Measurements from ENCODE around the gene GNAI1. TPM values are rescaled to one million over a fixed set of nuclear protein-coding genes. Genes with fewer than 3 reads are reported as not detected.
"Not testable (repeated sequence)": the region's sequence is repeated elsewhere in the genome, so short reads cannot be mapped to it uniquely, and the experiment has no call there.

Gene GNAI1
- total RNA-seq, 2 experiments from 2014 or later = 1.6 to 2.0 TPM

DNA sequence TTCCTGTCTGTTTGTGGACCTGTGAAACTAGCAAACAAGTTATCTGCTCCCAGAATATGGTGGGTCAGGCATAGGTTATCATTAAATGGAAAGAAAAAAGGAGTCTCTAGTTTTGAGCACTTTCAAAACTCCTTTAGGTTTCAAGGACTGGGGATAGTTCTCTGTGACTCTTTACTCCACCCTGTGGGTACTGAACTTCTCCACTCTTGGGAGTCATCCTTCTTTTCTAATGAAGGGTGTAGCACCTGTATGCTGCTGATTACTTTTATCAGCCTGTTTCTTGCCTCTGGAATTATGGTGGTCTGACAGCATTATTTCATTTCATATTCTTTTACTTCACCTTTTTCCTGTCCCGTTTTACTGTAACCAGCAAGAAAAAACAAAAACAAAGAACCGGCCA is 6.7 kb downstream of the GNAI1 start:
- no peaks in the 10 kb centered on the region for H3K9me3 Mint-ChIP-seq
- H3K4me1 Mint-ChIP-seq = peaks cover 12% of the 10 kb centered on the region
- H3K36me3 Mint-ChIP-seq = no peaks in the 10 kb centered on the region
- no peak for DNase-seq
- H3K27ac Mint-ChIP-seq = no peak overlapping the region
- H3K27me3 Mint-ChIP-seq = peaks cover 79% of the 10 kb centered on the region
- H3K4me3 Mint-ChIP-seq = no peak overlapping the region

GRCh38 chr7:80142853-80143580 is 8.4 kb downstream of the GNAI1 start:
- Mint-ChIP-seq H3K36me3 (no peaks in the 10 kb centered on the region), H3K4me1 (peaks cover 5% of the 10 kb centered on the region), H3K9me3 (no peaks in the 10 kb centered on the region), H3K4me3 (no peak overlapping the region), H3K27ac (no peak overlapping the region), H3K27me3 (peaks cover 83% of the 10 kb centered on the region)
- no peak for DNase-seq

DNA sequence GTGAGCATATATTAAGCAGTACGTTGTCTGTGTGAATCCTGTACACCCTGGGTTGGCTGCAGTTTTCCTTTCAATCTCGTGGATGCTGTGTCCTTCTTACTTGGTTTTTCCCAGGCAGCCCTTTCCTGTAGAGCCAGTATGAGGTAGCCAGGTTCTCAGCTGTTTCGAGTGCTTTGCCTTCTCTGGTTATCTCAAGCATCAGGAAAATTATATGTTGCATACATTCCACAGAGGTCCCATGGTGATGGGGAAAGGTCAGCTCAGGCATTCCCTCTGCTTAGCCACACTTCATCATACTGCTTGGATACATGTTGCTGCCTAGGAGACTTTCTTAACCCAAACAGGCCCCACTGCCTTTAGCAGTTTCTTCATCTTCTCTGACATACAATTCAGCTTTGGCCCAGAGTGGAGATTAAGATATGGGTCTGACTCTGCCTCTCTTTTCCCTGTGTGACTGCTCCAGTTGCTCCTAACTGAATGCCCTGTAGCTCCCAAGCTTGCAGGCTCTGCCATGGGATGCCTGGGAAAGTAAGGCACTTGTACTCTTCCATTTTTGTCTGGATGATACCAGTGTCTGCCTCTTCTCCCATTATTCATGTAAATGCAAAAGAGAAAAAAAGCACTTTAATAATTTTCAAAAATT is 11.3 kb downstream of the GNAI1 start:
- Mint-ChIP-seq H3K4me3 (no peak overlapping the region), H3K27me3 (peaks cover 82% of the 10 kb centered on the region), H3K36me3 (no peaks in the 10 kb centered on the region), H3K4me1 (peaks cover 3% of the 10 kb centered on the region), H3K9me3 (no peaks in the 10 kb centered on the region), H3K27ac (no peak overlapping the region)
- DNase-seq = no peak

GRCh38 chr7:80146545-80147182 is 12.0 kb downstream of the GNAI1 start:
- Mint-ChIP-seq H3K36me3 (no peaks in the 10 kb centered on the region), H3K27ac (no peak overlapping the region), H3K27me3 (peaks cover 81% of the 10 kb centered on the region), H3K4me3 (no peak overlapping the region), H3K4me1 (peaks cover 10% of the 10 kb centered on the region), H3K9me3 (no peaks in the 10 kb centered on the region)
- no peak for DNase-seq

DNA sequence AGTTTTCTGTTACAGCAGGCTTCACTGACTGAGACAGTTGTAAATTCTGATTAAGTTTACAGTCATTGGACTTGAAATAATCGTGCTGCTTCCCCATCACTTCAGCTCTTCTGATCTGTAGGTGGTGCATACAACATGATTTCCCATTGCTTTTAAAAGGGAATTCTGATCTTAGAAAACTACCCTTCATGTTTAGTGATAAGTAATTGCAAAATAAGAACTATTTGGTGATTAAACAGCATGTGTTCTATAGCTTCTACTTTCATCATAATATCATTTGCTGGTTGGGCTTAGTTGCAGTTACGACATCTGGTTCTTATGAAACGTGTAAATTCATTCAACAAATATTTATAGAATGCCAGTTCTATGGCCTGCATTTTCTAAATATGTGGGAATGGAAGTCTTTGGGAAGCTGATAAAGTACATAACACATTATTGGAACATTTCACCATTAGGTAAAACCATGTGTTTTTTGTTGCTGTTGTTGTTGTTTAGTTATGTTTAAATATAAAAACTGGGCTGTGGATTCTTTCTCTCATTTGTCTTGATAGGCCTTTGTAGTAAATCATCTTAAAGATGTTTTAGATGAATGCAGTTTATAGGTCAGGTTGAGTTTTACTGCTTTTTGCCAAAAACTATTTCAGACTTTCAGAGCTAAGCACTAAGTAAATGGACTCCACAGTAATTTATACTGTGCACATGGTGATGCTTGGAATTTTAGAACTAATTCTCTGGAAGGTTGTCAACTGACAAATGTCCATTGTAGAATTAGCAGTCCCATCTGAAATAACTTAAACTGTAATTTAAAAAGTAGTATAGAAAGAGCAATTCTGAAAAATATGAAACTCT is 13.1 kb downstream of the GNAI1 start:
- no peak for DNase-seq
- Mint-ChIP-seq H3K9me3 (no peaks in the 10 kb centered on the region), H3K27ac (no peak overlapping the region), H3K4me3 (no peak overlapping the region), H3K4me1 (peaks cover 16% of the 10 kb centered on the region), H3K27me3 (peaks cover 71% of the 10 kb centered on the region), H3K36me3 (no peaks in the 10 kb centered on the region)

DNA sequence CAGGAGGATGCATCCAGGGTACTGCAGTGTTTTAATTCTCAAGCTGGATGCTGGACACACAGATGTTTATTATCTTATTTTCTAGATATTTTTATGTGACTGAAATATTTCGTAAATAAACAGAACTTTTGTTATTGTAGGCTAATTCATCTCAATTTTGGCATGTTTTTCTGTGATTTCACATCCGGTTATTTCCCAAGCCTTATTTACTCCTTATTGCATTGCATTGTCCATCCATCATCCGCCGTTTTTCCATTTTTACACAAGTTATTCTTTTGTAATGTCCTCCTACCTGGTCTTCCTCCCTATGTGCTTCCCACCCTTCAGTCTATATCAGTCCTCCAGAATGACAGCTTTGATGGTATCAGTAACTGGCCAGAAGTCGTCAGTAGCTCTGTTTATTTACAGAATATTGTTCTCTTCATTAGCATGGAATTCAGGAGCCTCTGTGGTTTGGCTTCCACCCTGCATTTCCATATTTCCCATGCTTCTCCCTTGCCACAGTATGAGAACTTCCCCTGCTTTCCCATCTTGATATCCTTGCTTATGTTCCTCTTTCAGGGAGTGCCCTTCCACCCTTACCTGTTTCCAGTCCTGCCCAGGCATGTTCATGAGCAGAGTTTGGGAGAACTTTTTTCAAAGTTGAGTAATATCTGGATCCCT is 16.1 kb downstream of the GNAI1 start:
- Mint-ChIP-seq H3K4me3 (no peak overlapping the region), H3K4me1 (peaks cover 16% of the 10 kb centered on the region), H3K9me3 (no peaks in the 10 kb centered on the region)

DNA sequence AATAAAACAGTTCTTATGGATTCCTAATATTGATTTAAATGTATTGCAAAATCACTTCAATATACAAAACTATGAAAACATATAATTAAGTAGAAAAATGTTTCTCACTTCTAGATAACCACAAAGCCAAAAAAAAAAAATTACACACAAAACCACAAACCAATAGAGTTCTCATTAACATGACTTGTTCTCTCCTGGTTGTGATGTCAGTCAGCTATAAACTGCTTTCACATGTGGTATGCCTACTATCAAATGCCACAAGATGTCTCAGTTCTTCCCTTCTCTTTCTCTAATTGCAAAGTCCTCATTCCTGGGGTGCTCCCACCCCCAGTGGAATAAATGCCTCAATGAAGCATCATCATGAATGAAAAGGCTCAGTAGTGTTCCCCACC is 16.6 kb downstream of the GNAI1 start:
- peak; percentile 54 for DNase-seq
- Mint-ChIP-seq H3K4me3 (no peak overlapping the region), H3K9me3 (no peaks in the 10 kb centered on the region), H3K36me3 (no peaks in the 10 kb centered on the region), H3K4me1 (peaks cover 16% of the 10 kb centered on the region), H3K27me3 (peaks cover 43% of the 10 kb centered on the region), H3K27ac (peak overlapping the region; percentile 80)

More for the DNA sequence above, 16.1 kb downstream of the GNAI1 start:
- no peaks in the 10 kb centered on the region for H3K36me3 Mint-ChIP-seq
- H3K27me3 Mint-ChIP-seq = peaks cover 49% of the 10 kb centered on the region
- no peak for DNase-seq
- peak overlapping the region; percentile 80 for H3K27ac Mint-ChIP-seq

DNA sequence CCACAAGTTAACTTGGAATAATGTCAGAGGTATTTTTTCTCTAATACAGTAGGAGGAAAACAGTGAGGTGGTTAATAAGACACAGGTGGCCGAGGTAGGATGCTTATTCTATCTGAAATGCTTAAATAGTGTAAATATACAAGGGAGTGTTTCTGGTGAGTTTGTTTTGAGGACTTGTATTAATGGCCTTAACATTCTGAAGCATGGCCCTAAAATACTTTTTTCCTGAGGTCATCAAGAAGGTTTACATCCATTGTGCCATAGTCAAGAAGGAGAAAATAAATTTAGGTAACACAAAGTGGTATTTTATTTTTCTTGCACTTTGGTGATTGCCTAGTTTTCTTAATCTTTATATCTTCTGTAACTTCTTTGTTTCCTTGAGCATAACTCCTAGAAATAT is 18.8 kb downstream of the GNAI1 start:
- H3K4me1 Mint-ChIP-seq = peaks cover 16% of the 10 kb centered on the region
- H3K4me3 Mint-ChIP-seq = no peak overlapping the region
- no peak for DNase-seq
- peaks cover 24% of the 10 kb centered on the region for H3K27me3 Mint-ChIP-seq
- H3K27ac Mint-ChIP-seq = no peak overlapping the region
- no peaks in the 10 kb centered on the region for H3K9me3 Mint-ChIP-seq
- H3K36me3 Mint-ChIP-seq = no peaks in the 10 kb centered on the region

DNA sequence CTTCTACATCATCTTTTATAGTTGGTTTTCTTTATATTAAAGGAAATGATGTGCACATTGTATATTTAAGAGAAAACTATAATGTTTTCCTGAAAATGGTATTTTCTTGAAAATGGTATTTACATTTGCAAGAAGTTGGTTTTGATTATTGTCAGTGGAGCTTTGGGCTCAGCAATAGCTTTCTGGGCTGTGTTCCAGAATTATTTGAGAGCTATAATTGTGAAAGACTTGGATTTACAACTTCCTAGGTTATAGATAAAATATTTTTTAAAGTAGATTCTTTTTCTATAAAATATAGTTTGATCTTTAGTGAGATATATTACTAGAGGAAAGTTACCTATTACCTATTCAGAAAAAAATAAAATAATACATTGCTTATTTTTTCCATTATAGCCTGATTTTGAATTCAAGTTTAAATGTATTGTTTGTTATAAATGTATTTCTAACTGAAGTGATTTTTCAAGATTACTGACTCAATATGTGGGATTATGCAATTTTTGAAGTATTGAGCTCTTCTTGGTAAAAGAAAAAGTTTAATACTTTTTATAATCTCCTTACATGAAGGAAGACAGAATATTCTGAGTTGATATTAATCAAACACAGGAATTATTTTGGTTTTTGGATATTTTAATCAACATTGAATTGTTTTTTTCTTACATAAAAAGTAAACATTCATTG is 20.2 kb downstream of the GNAI1 start:
- H3K4me1 Mint-ChIP-seq = peaks cover 16% of the 10 kb centered on the region
- no peak overlapping the region for H3K4me3 Mint-ChIP-seq
- no peaks in the 10 kb centered on the region for H3K9me3 Mint-ChIP-seq
- H3K27me3 Mint-ChIP-seq = peaks cover 17% of the 10 kb centered on the region
- DNase-seq = no peak
- H3K27ac Mint-ChIP-seq = no peak overlapping the region
- no peaks in the 10 kb centered on the region for H3K36me3 Mint-ChIP-seq

DNA sequence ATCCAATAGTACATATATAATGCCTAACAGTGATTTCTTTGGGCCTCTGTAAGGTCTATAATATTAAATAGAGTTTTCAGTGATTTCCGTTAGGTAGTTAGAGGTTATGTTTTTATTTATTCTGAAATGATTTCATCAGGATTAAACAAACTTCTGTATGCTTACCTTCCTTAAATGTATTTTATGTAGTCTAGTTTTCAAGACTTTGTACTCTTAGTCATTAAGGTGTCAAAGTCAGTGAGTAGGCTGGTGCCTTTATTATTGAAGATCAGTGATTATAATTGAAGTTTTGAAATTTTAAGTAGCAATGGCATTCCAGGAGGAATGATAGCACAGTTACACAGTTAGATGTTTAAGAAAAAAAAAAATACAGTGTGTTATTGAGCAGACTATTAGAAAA is 20.7 kb downstream of the GNAI1 start:
- DNase-seq = no peak
- Mint-ChIP-seq H3K4me3 (no peak overlapping the region), H3K27me3 (peaks cover 12% of the 10 kb centered on the region), H3K27ac (no peak overlapping the region), H3K9me3 (no peaks in the 10 kb centered on the region), H3K4me1 (peaks cover 16% of the 10 kb centered on the region), H3K36me3 (no peaks in the 10 kb centered on the region)

DNA sequence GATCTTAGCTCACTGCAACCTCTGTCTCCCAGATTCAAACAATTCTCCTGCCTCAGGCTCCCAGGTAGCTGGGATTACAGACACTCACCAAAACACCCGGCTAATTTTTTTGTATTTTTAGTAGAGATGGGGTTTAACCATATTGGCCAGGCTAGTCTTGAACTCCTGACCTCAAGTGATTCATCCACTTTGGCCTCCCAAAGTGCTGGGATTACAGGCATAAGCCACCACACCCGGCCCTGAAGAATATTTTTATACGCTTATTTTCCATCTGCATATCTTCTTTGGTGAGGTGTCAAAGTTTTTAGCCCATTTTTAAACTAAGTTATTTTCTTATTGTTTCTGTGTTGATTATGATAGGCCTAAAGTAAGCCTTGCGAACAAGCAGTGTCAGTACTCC is 23.1 kb downstream of the GNAI1 start:
- DNase-seq, H3K4me3 Mint-ChIP-seq, H3K36me3 Mint-ChIP-seq, H3K27ac Mint-ChIP-seq, H3K4me1 Mint-ChIP-seq, H3K27me3 Mint-ChIP-seq, H3K9me3 Mint-ChIP-seq: not testable (repeated sequence)

- no peak for DNase-seq
- Mint-ChIP-seq H3K36me3 (no peaks in the 10 kb centered on the region), H3K4me1 (peaks cover 4% of the 10 kb centered on the region), H3K27me3 (no peaks in the 10 kb centered on the region), H3K4me3 (no peak overlapping the region), H3K9me3 (peaks cover 1% of the 10 kb centered on the region), H3K27ac (no peak overlapping the region)
Observed at GRCh38 chr7:80159802-80160201, 25.2 kb downstream of the GNAI1 start.

DNA sequence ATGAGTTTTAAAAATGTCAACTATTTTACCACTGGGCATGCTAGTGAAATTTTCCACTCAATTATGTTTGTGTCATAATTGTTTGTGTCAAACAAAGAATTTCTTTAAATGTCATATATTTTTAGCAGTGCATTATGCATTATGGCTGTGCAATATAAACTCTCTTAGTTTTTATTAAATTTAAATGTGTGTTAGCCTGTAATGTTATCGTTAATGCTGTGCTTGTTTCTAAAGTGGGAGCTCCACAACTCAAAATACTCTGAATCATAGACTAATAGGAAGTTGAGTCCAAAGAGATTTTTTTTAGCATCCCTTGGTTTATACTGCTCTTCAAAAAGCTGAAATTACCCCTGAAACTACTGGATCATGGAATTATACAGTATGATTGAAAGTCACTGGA is 26.8 kb downstream of the GNAI1 start:
- no peak overlapping the region for H3K27ac Mint-ChIP-seq
- peaks cover 4% of the 10 kb centered on the region for H3K4me1 Mint-ChIP-seq
- DNase-seq = no peak
- H3K4me3 Mint-ChIP-seq = no peak overlapping the region
- peaks cover 1% of the 10 kb centered on the region for H3K9me3 Mint-ChIP-seq
- peaks cover 3% of the 10 kb centered on the region for H3K27me3 Mint-ChIP-seq
- H3K36me3 Mint-ChIP-seq = no peaks in the 10 kb centered on the region

GRCh38 chr7:80165177-80165576 is 30.5 kb downstream of the GNAI1 start:
- no peak for DNase-seq
- no peak overlapping the region for H3K27ac Mint-ChIP-seq
- H3K4me3 Mint-ChIP-seq = no peak overlapping the region
- H3K27me3 Mint-ChIP-seq = peaks cover 3% of the 10 kb centered on the region
- H3K4me1 Mint-ChIP-seq = peaks cover 4% of the 10 kb centered on the region
- H3K9me3 Mint-ChIP-seq = peaks cover 6% of the 10 kb centered on the region
- no peaks in the 10 kb centered on the region for H3K36me3 Mint-ChIP-seq
